SU-DHL-6 (cell line): ENCODE measurements around the gene GCNT1.

Experiments used
- H2AFZ ChIP-seq: fragments of 200-600 bp; sonication (generic); 2 replicates; pipeline ENCODE4 v1.6.1; 2014; ENCODE audit warnings: low read depth, mild to moderate bottlenecking, moderate library complexity, mixed read lengths, antibody characterized with exemption, low read length; ENCODE audit not compliant: severe bottlenecking
- H3F3A ChIP-seq: fragments of 200-600 bp; shearing (Covaris generic); 2 replicates; pipeline ENCODE4 v1.6.0; 2016; ENCODE audit warnings: antibody characterized with exemption, mild to moderate bottlenecking; ENCODE audit not compliant: insufficient read depth
- H3K27ac ChIP-seq: fragments of 200-600 bp; sonication (generic); 2 replicates; pipeline ENCODE4 v1.5.1; 2016; ENCODE audit warnings: low read depth, mild to moderate bottlenecking, low read length, moderate library complexity, mixed read lengths
- H3K27me3 ChIP-seq: fragments of 200-600 bp; sonication (generic), shearing (Covaris generic); 2 replicates; pipeline ENCODE4 v1.6.0; 2014; ENCODE audit warnings: mild to moderate bottlenecking, low read length
- H3K36me3 ChIP-seq: fragments of 200-600 bp; sonication (generic); 2 replicates; pipeline ENCODE4 v1.6.1; 2014; ENCODE audit warnings: mild to moderate bottlenecking, low read length, mixed read lengths
- H3K4me2 ChIP-seq: fragments of 300-600, 200-600 bp; shearing (Covaris generic), sonication (generic); 2 replicates; pipeline ENCODE4 v1.6.0; 2014; ENCODE audit warnings: low read length, low read depth, mild to moderate bottlenecking; ENCODE audit not compliant: poor library complexity, severe bottlenecking
- H3K4me3 ChIP-seq: fragments of 200-600 bp; sonication (generic); 2 replicates; pipeline ENCODE4 v1.5.1; 2014; ENCODE audit warnings: antibody characterized with exemption, low read length, mild to moderate bottlenecking, mixed read lengths; ENCODE audit not compliant: insufficient read depth, poor library complexity, severe bottlenecking
- H3K79me2 ChIP-seq: fragments of 200-600 bp; sonication (generic); 2 replicates; pipeline ENCODE4 v1.6.1; 2014; ENCODE audit warnings: mild to moderate bottlenecking, low read length, moderate library complexity; ENCODE audit not compliant: insufficient read depth
- H3K9ac ChIP-seq: fragments of 200-600 bp; sonication (generic); 2 replicates; pipeline ENCODE4 v1.7.0; 2014; ENCODE audit warnings: mild to moderate bottlenecking, low read length
- H3K9me2 ChIP-seq: fragments of 200-600 bp; sonication (generic); replicated peaks from 2 replicates; pipeline ENCODE4 v1.6.1; 2014; ENCODE audit warnings: low read length; ENCODE audit not compliant: insufficient read depth
- H3K9me3 ChIP-seq: fragments of 200-600 bp; sonication (generic); 2 replicates; pipeline ENCODE4 v1.6.1; 2014; ENCODE audit warnings: low read length, mixed read lengths; ENCODE audit not compliant: insufficient read depth
- H4K20me1 ChIP-seq: fragments of 200-600 bp; sonication (generic); 2 replicates; pipeline ENCODE4 v1.6.1; 2014; ENCODE audit warnings: low read depth, mild to moderate bottlenecking, antibody characterized with exemption, low read length, moderate library complexity, mixed read lengths
- CTCF ChIP-seq: fragments of 200-600 bp; sonication (generic); IDR thresholded peaks from one replicate; pipeline ENCODE4 v1.5.1; 2017; ENCODE audit warnings: antibody characterized with exemption, mild to moderate bottlenecking, low read length, moderate library complexity; ENCODE audit not compliant: insufficient read depth, poor library complexity, severe bottlenecking
- EZH2phosphoT487 ChIP-seq: fragments of 200-600 bp; sonication (generic), shearing (Covaris generic); conservative IDR thresholded peaks from 2 replicates; pipeline ENCODE4 v1.6.1; 2018; ENCODE audit warnings: mild to moderate bottlenecking, antibody characterized with exemption, low read length, moderate library complexity, mixed read lengths

GCNT1 gene

GRCh38 chr9:76552751-76553455, 93.9 kb downstream of the GCNT1 start:
- Histone ChIP-seq H3K9me3 (no peaks in the 10 kb centered on the region), H3F3A (no peaks in the 10 kb centered on the region), H3K27ac (no peak overlapping the region), H3K4me3 (no peak overlapping the region), H3K36me3 (no peaks in the 10 kb centered on the region), H4K20me1 (no peaks in the 10 kb centered on the region), H3K27me3 (no peaks in the 10 kb centered on the region), H3K79me2 (no peaks in the 10 kb centered on the region), H2AFZ (no peak overlapping the region), H3K4me2 (no peak overlapping the region), H3K9ac (no peak overlapping the region), H3K9me2 (no peaks in the 10 kb centered on the region)
- no peak for TF ChIP-seq CTCF
- TF ChIP-seq EZH2phosphoT487, result no peak

- Histone ChIP-seq H4K20me1 (no peaks in the 10 kb centered on the region), H3K9ac (no peak overlapping the region), H2AFZ (no peak overlapping the region), H3K27ac (no peak overlapping the region), H3K9me3 (no peaks in the 10 kb centered on the region), H3K4me3 (no peak overlapping the region), H3K27me3 (no peaks in the 10 kb centered on the region), H3K36me3 (no peaks in the 10 kb centered on the region), H3K9me2 (no peaks in the 10 kb centered on the region), H3K79me2 (no peaks in the 10 kb centered on the region), H3F3A (no peaks in the 10 kb centered on the region), H3K4me2 (no peak overlapping the region)
- no peak for TF ChIP-seq EZH2phosphoT487
- TF ChIP-seq CTCF, result no peak
These were observed 94.7 kb downstream of the GCNT1 start for GRCh38 chr9:76553680-76554079.
